ENCODE measurements around the gene DCTN3.

DCTN3 gene

DNA sequence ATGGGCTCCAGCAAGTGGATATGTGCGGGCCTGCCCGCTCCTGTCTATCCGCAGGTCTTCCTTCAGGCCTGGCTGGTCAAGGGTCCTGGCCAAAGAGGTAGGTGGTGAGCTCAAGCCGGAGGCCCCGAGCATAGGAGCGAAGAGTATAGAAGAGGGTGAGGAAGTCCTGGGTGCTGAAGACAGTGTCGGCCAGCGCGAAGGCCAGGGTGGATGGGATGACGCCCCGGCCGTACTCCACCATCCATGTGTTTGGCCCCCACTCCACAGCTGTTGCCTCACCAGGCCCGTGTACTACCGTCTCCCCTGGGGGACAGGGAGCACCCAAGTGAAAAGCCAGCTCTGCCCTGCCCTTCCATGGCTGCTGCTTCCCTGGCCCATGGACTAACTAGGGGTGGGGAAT lies 15.3 kb upstream of the DCTN3 start:
- Histone ChIP-seq H3K9me3 (ENCODE audit: control insufficient read depth, low read length) (no peaks in the 10 kb centered on the region), H3K4me3 (ENCODE audit: low read depth, low read length) (no peak overlapping the region), H3K4me1 (peaks cover 5% of the 10 kb centered on the region), H3K27me3 (ENCODE audit: control insufficient read depth, insufficient read depth, low read length) (no peaks in the 10 kb centered on the region), H3K9ac (no peak overlapping the region), H3K79me2 (no peaks in the 10 kb centered on the region), H3K4me2 (ENCODE audit: low read length) (no peak overlapping the region), H3K36me3 (ENCODE audit: control insufficient read depth, insufficient read depth, low read length) (no peaks in the 10 kb centered on the region), H2AFZ (no peak overlapping the region), H3K27ac (no peak overlapping the region)
- TF ChIP-seq, protein P1, sequence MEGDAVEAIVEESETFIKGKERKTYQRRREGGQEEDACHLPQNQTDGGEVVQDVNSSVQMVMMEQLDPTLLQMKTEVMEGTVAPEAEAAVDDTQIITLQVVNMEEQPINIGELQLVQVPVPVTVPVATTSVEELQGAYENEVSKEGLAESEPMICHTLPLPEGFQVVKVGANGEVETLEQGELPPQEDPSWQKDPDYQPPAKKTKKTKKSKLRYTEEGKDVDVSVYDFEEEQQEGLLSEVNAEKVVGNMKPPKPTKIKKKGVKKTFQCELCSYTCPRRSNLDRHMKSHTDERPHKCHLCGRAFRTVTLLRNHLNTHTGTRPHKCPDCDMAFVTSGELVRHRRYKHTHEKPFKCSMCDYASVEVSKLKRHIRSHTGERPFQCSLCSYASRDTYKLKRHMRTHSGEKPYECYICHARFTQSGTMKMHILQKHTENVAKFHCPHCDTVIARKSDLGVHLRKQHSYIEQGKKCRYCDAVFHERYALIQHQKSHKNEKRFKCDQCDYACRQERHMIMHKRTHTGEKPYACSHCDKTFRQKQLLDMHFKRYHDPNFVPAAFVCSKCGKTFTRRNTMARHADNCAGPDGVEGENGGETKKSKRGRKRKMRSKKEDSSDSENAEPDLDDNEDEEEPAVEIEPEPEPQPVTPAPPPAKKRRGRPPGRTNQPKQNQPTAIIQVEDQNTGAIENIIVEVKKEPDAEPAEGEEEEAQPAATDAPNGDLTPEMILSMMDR (IDR thresholded peaks at IDR 0.05): no peak

DNA sequence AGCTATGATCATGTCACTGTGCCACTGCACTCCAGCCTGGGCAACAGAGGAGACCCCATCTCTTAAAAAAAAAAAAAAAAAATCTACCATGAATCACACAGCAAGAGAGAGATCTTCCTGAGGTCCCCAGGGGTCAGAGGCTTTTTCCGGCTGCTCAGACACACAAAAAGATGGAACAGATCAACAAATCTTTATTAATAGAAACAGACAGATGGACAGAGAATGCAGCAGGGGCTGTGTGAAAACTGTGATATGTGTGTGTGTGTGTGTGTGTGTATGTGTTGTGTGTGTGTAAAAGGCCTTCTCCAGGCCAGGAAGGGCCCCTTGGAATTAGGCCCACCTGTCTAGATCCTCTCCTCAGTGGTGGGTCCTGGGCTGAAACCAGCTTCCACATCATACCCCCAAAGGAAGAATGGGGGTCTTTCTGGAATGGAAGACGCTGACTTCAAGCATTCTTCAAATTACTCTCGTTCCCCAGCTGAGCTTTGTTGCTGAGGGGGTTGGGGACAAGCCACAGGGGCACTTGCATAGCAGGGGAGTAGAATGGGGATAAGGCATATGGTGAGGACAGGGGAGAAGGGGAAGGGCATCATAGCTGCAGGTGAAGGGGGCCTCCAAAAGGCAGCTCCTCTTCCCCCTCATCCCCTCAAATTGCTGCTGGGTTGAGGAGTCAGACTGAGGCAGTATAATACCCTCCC lies 14.4 kb upstream of the DCTN3 start:
- Histone ChIP-seq H3K9ac (no peak overlapping the region), H3K79me2 (no peaks in the 10 kb centered on the region), H3K4me2 (ENCODE audit: low read length) (no peak overlapping the region), H3K27me3 (ENCODE audit: control insufficient read depth, insufficient read depth, low read length) (no peaks in the 10 kb centered on the region), H3K4me3 (ENCODE audit: low read depth, low read length) (no peak overlapping the region), H3K9me3 (ENCODE audit: control insufficient read depth, low read length) (no peaks in the 10 kb centered on the region), H3K36me3 (ENCODE audit: control insufficient read depth, insufficient read depth, low read length) (no peaks in the 10 kb centered on the region), H3K27ac (no peak overlapping the region), H2AFZ (no peak overlapping the region), H3K4me1 (peaks cover 5% of the 10 kb centered on the region)
- TF ChIP-seq, protein P1 (IDR thresholded peaks at IDR 0.05): no peak

DNA sequence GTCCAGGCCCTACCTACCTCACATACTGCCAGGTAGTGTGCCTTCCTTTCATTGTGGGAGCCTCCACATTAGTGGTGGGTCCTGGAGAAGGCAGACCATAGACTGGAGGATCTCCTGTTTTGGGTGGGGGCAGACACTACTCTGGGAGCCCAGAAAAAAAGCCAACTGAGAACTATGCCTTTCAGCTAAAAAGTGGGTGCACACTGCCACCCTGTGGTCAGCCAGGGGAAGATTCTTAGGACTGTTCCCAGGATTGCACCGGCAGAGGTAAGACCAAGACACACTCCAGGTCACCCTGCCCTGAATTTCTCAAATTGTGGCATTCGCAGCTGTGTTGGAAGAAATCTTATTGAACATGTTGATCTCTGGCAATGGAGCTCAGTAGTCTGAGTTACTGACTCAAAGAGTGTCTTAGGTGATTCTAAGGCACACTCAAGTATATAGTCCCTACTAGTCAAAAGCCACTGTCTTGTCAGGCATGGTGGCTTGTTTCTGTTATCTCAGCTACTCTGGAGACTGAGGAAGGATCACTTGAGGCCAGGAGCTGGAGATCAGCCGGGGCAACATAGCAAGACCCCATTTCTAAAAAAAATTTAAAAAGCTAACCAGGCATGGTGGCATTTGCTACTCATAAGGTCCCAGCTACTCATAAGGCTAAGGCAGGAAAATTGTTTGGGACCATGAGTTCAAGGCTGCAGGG lies 13.7 kb upstream of the DCTN3 start:
- Histone ChIP-seq H3K27ac (no peak overlapping the region), H3K9me3 (ENCODE audit: control insufficient read depth, low read length) (no peaks in the 10 kb centered on the region), H3K79me2 (no peaks in the 10 kb centered on the region), H3K4me1 (peaks cover 5% of the 10 kb centered on the region), H3K4me3 (ENCODE audit: low read depth, low read length) (no peak overlapping the region), H3K9ac (no peak overlapping the region), H3K36me3 (ENCODE audit: control insufficient read depth, insufficient read depth, low read length) (no peaks in the 10 kb centered on the region), H2AFZ (no peak overlapping the region), H3K4me2 (ENCODE audit: low read length) (no peak overlapping the region), H3K27me3 (ENCODE audit: control insufficient read depth, insufficient read depth, low read length) (no peaks in the 10 kb centered on the region)
- TF ChIP-seq, protein P1 (IDR thresholded peaks at IDR 0.05): peak; percentile 62

DNA sequence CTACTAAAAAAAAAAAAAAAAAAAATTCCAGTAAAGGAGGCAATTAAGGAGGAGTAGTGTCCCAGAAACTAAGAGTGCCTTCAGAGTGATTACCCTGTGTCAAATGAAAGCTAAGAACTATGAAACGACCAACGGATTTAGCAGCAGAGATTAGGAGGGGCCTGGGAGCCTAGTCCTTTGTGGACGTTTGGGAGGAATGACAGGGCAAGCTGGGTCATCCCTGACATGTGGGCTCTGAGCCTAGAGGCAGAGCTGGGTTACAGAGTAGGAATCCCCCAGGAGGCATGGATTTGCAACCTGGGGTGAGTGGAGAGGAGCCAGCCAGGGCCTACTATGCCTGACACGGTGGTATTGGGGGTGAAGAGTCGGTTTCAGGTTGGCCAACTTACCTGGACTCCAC lies 12.9 kb upstream of the DCTN3 start:
- H3K27me3 ChIP-seq (ENCODE audit: control insufficient read depth, insufficient read depth, low read length): no peaks in the 10 kb centered on the region
- no peak overlapping the region for H3K27ac ChIP-seq
- H3K4me1 ChIP-seq: peaks cover 8% of the 10 kb centered on the region
- H3K9ac ChIP-seq: no peak overlapping the region
- no peak overlapping the region for H3K4me2 ChIP-seq (ENCODE audit: low read length)
- no peaks in the 10 kb centered on the region for H3K79me2 ChIP-seq
- H3K9me3 ChIP-seq (ENCODE audit: control insufficient read depth, low read length): no peaks in the 10 kb centered on the region
- no peaks in the 10 kb centered on the region for H3K36me3 ChIP-seq (ENCODE audit: control insufficient read depth, insufficient read depth, low read length)
- no peak overlapping the region for H2AFZ ChIP-seq
- TF ChIP-seq, protein P1 (IDR thresholded peaks at IDR 0.05): no peak
- no peak overlapping the region for H3K4me3 ChIP-seq (ENCODE audit: low read depth, low read length)

Measured in parathyroid adenoma (tissue), 2 donors.